GM21423 (cell line): ENCODE measurements around the gene CARHSP1.
"Not testable (repeated sequence)": the region's sequence is repeated elsewhere in the genome, so short reads cannot be mapped to it uniquely, and the experiment has no call there.

Experiments used
- ATAC-seq: cut with Tn5 transposase; IDR thresholded peaks from one replicate; pipeline ENCODE4 v1.9.1; 2021; ENCODE audit warnings: mild to moderate bottlenecking, moderate library complexity; ENCODE audit not compliant: unreplicated experiment

The CARHSP1 gene

GRCh38 chr16:8858994-8859912 is 9.6 kb downstream of the CARHSP1 start:
- ATAC-seq: no peak

GRCh38 chr16:8855972-8856371 is 12.8 kb downstream of the CARHSP1 start:
- no peak for ATAC-seq

- no peak for ATAC-seq
These were observed 13.6 kb downstream of the CARHSP1 start for GRCh38 chr16:8855051-8855786.

GRCh38 chr16:8854298-8854948 is 14.4 kb downstream of the CARHSP1 start:
- ATAC-seq: no peak

- no peak for ATAC-seq
These were observed 15.2 kb downstream of the CARHSP1 start for GRCh38 chr16:8853611-8854010.

GRCh38 chr16:8853150-8853549 is 15.7 kb downstream of the CARHSP1 start:
- ATAC-seq: no peak

GRCh38 chr16:8852534-8852933 is 16.3 kb downstream of the CARHSP1 start:
- ATAC-seq: no peak

- ATAC-seq: no peak
These were observed 16.9 kb downstream of the CARHSP1 start for GRCh38 chr16:8851761-8852403.

GRCh38 chr16:8850279-8850885 is 18.4 kb downstream of the CARHSP1 start:
- ATAC-seq: no peak

- no peak for ATAC-seq
These were observed 19.3 kb downstream of the CARHSP1 start for GRCh38 chr16:8849411-8850011.

GRCh38 chr16:8848939-8849391 is 19.8 kb downstream of the CARHSP1 start:
- no peak for ATAC-seq

- no peak for ATAC-seq
These were observed 20.4 kb downstream of the CARHSP1 start for GRCh38 chr16:8848231-8848938.

- no peak for ATAC-seq
These were observed 21.2 kb downstream of the CARHSP1 start for GRCh38 chr16:8847623-8848022.

GRCh38 chr16:8847145-8847544 is 21.7 kb downstream of the CARHSP1 start:
- ATAC-seq: no peak

GRCh38 chr16:8846401-8846932 is 22.3 kb downstream of the CARHSP1 start:
- no peak for ATAC-seq

- ATAC-seq: no peak
These were observed 23.0 kb downstream of the CARHSP1 start for GRCh38 chr16:8845699-8846298.

- not testable (repeated sequence) for ATAC-seq
These were observed 25.5 kb downstream of the CARHSP1 start for GRCh38 chr16:8843296-8843695.

GRCh38 chr16:8842016-8842415 is 26.8 kb downstream of the CARHSP1 start:
- not testable (repeated sequence) for ATAC-seq

GRCh38 chr16:8837594-8837993 is 31.2 kb downstream of the CARHSP1 start:
- not testable (repeated sequence) for ATAC-seq
